Natural killer cell (primary cell): ENCODE measurements around the gene LDLRAD4. TPM values are rescaled to one million over a fixed set of nuclear protein-coding genes. Genes with fewer than 3 reads are reported as not detected.

ENCODE experiments used
- ATAC-seq, 3 donors: fragments of 150-1000 bp in 2 of 3; fragments of 200-7000 bp in 1 of 3; cut with Tn5 transposase; 1 replicate in 1 of 3; 2 replicates in 2 of 3; pipeline ENCODE4 v1.10.0; 2021; ENCODE audit warnings: mild to moderate bottlenecking in 2 of 3, moderate library complexity in 2 of 3
- DNase-seq, 2 donors: peaks; one replicate each; pipeline versions ENCODE4 v3.0.0 to v3.0.0-alpha.2; 2013 to 2021; ENCODE audit warnings: mixed read lengths in 1 of 2
- H3K27ac ChIP-seq: one replicate; pipeline ENCODE4 v1.5.1; 2013; ENCODE audit warnings: mild to moderate bottlenecking, low read length
- H3K27me3 ChIP-seq: one replicate; pipeline ENCODE4 v1.6.1; 2013; ENCODE audit warnings: low read length; ENCODE audit not compliant: control insufficient read depth, insufficient read depth
- H3K36me3 ChIP-seq: one replicate; pipeline ENCODE4 v1.6.1; 2013; ENCODE audit warnings: low read length; ENCODE audit not compliant: control insufficient read depth, insufficient read depth
- H3K4me1 ChIP-seq: one replicate; pipeline ENCODE4 v1.6.1; 2013; ENCODE audit warnings: low read length; ENCODE audit not compliant: control insufficient read depth, insufficient read depth
- H3K4me3 ChIP-seq: one replicate; pipeline ENCODE4 v1.5.1; 2013; ENCODE audit warnings: low read length
- H3K9me3 ChIP-seq: one replicate; pipeline ENCODE4 v1.6.1; 2013; ENCODE audit warnings: low read length; ENCODE audit not compliant: control insufficient read depth, insufficient read depth
- H3K27ac Mint-ChIP-seq, 2 donors: one replicate each; pipeline ENCODE4 v1.8.0; 2022; ENCODE audit warnings: mild to moderate bottlenecking in 2 of 2, mixed read lengths in 2 of 2, moderate library complexity in 1 of 2
- H3K27me3 Mint-ChIP-seq, 2 donors: one replicate each; pipeline ENCODE4 v1.8.0; 2022; ENCODE audit warnings: low read depth in 2 of 2, mixed read lengths in 2 of 2
- H3K36me3 Mint-ChIP-seq: one replicate; pipeline ENCODE4 v1.8.0; 2022; ENCODE audit warnings: mixed read lengths
- H3K4me1 Mint-ChIP-seq, 2 donors: one replicate each; pipeline ENCODE4 v1.8.0; 2022; ENCODE audit warnings: mixed read lengths in 2 of 2
- H3K4me3 Mint-ChIP-seq: one replicate; pipeline ENCODE4 v1.8.0; 2022; ENCODE audit warnings: mild to moderate bottlenecking, moderate library complexity, mixed read lengths
- H3K9me3 Mint-ChIP-seq, 2 donors: one replicate each; pipeline ENCODE4 v1.8.0; 2022; ENCODE audit warnings: mixed read lengths in 2 of 2
- WGBS: methylation state at CpG from one replicate; pipeline ENCODE4 v1.1.7; 2013; ENCODE audit warnings: missing lambda C conversion rate; ENCODE audit not compliant: insufficient coverage; 5-methylcytosine and 5-hydroxymethylcytosine counted together
- intact Hi-C: fragments of 100-400 bp; cut with micrococcal nuclease; formaldehyde crosslinking; loops from one replicate; pipeline ENCODE4 v1.14.2; 2022
- total RNA-seq, 4 donors: library from RNA; stranded (reverse); fragments of 120-200 nt in 1 of 4; gene quantifications; one replicate each; pipeline versions ENCODE4 v1.2.3 to v1.2.4, GENCODE V29; 2013 to 2022
- TF ChIP-seq, protein P1 (sequence below): fragments of 200-600 bp; IDR thresholded peaks from one replicate; pipeline ENCODE4 v1.8.0; 2022; ENCODE audit warnings: antibody characterized with exemption

Gene LDLRAD4
- total RNA-seq, 3 donors from 2014 or later (not counting 1 experiment from before 2014, with no cell fraction given), result 24.0 to 36.3 (median 29.2) TPM

GRCh38 chr18:13558790-13559189 is 340.2 kb downstream of the LDLRAD4 start:
- Mint-ChIP-seq H3K4me3 (no peak overlapping the region), H3K9me3 (no peaks in the 10 kb centered on the region), H3K36me3 (no peaks in the 10 kb centered on the region), H3K27ac (no peak overlapping the region), H3K27me3 (no peaks in the 10 kb centered on the region), H3K4me1 (peaks cover 12 to 26% of the 10 kb centered on the region in 2 donors)
- TF ChIP-seq, protein P1, sequence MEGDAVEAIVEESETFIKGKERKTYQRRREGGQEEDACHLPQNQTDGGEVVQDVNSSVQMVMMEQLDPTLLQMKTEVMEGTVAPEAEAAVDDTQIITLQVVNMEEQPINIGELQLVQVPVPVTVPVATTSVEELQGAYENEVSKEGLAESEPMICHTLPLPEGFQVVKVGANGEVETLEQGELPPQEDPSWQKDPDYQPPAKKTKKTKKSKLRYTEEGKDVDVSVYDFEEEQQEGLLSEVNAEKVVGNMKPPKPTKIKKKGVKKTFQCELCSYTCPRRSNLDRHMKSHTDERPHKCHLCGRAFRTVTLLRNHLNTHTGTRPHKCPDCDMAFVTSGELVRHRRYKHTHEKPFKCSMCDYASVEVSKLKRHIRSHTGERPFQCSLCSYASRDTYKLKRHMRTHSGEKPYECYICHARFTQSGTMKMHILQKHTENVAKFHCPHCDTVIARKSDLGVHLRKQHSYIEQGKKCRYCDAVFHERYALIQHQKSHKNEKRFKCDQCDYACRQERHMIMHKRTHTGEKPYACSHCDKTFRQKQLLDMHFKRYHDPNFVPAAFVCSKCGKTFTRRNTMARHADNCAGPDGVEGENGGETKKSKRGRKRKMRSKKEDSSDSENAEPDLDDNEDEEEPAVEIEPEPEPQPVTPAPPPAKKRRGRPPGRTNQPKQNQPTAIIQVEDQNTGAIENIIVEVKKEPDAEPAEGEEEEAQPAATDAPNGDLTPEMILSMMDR, result no peak
- H3K27me3 ChIP-seq, result no peaks in the 10 kb centered on the region
- DNase-seq (no peak), ATAC-seq (no peak)
- H3K27ac ChIP-seq, result no peak overlapping the region
- no peaks in the 10 kb centered on the region for H3K9me3 ChIP-seq
- no peaks in the 10 kb centered on the region for H3K36me3 ChIP-seq
- H3K4me3 ChIP-seq, result no peak overlapping the region
- H3K4me1 ChIP-seq, result peaks cover 11% of the 10 kb centered on the region
- WGBS, result 72% methylated on average over 5 of the region's 6 CpGs
- intact Hi-C loops, result no loop called here

- TF ChIP-seq, protein P1, result no peak
- 74% methylated on average over 4 of the region's 4 CpGs for WGBS
- no peaks in the 10 kb centered on the region for H3K9me3 Mint-ChIP-seq
- no peaks in the 10 kb centered on the region for H3K27me3 Mint-ChIP-seq
- peaks cover 14% of the 10 kb centered on the region for H3K4me1 ChIP-seq
- no peak overlapping the region for H3K27ac ChIP-seq
- H3K36me3 ChIP-seq, result no peaks in the 10 kb centered on the region
- no peaks in the 10 kb centered on the region for H3K9me3 ChIP-seq
- H3K4me3 Mint-ChIP-seq, result no peak overlapping the region
- H3K36me3 Mint-ChIP-seq, result no peaks in the 10 kb centered on the region
- H3K27me3 ChIP-seq, result no peaks in the 10 kb centered on the region
- peaks cover 14 to 29% of the 10 kb centered on the region in 2 donors for H3K4me1 Mint-ChIP-seq
- intact Hi-C loops, result no loop called here
- DNase-seq (no peak), ATAC-seq (no peak)
- H3K4me3 ChIP-seq, result no peak overlapping the region
- H3K27ac Mint-ChIP-seq, result no peak overlapping the region
Observed at GRCh38 chr18:13559754-13560153, 341.2 kb downstream of the LDLRAD4 start.

DNA sequence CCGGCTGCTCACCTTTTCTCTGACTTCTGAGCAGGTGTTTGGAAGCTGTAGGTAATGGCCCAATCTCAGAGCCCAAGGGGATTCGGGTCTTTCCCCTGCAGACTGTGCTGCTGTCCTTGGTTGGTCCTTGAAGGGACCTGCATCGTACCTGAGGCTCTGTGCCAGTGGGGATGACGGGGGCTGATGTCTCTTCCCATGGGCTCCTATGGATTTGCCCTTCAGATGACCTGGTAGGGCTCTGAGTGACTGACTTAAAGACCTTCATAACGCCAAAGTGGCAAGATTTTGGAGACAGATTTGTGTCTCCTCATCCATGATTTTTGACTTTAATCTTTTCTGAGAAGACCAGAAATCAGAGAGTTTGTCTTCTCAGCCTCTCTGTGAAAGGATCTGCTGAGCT is 341.7 kb downstream of the LDLRAD4 start:
- no peak for DNase-seq
- H3K9me3 ChIP-seq, result no peaks in the 10 kb centered on the region
- Mint-ChIP-seq H3K4me1 (peaks cover 16 to 32% of the 10 kb centered on the region in 2 donors), H3K9me3 (no peaks in the 10 kb centered on the region), H3K36me3 (no peaks in the 10 kb centered on the region), H3K27ac (no peak overlapping the region), H3K27me3 (no peaks in the 10 kb centered on the region), H3K4me3 (no peak overlapping the region)
- H3K36me3 ChIP-seq, result no peaks in the 10 kb centered on the region
- ATAC-seq, result no peak
- no peak overlapping the region for H3K4me3 ChIP-seq
- peaks cover 14% of the 10 kb centered on the region for H3K4me1 ChIP-seq
- intact Hi-C loops, result no loop called here
- WGBS, result 89% methylated on average over 5 of the region's 5 CpGs
- TF ChIP-seq, protein P1, result no peak
- H3K27ac ChIP-seq, result no peak overlapping the region
- no peaks in the 10 kb centered on the region for H3K27me3 ChIP-seq

GRCh38 chr18:13562494-13563029 is 344.0 kb downstream of the LDLRAD4 start:
- peaks cover 16 to 32% of the 10 kb centered on the region in 2 donors for H3K4me1 Mint-ChIP-seq

More at GRCh38 chr18:13562494-13563029, 344.0 kb downstream of the LDLRAD4 start:
- H3K27me3 ChIP-seq, result no peaks in the 10 kb centered on the region
- Mint-ChIP-seq H3K36me3 (no peaks in the 10 kb centered on the region), H3K27me3 (no peaks in the 10 kb centered on the region), H3K9me3 (no peaks in the 10 kb centered on the region), H3K4me3 (no peak overlapping the region), H3K27ac (peak overlapping the region; percentile 11 to 17)
- intact Hi-C loops, result no loop called here
- H3K4me3 ChIP-seq, result no peak overlapping the region
- peaks cover 32% of the 10 kb centered on the region for H3K4me1 ChIP-seq
- TF ChIP-seq, protein P1, result no peak
- peak in 2 of 3 donors; percentile 54 to 67 for ATAC-seq
- H3K36me3 ChIP-seq, result no peaks in the 10 kb centered on the region
- DNase-seq, result peak in 1 of 2 donors; percentile 67
- WGBS, result 11% methylated on average over 6 of the region's 11 CpGs
- H3K9me3 ChIP-seq, result no peaks in the 10 kb centered on the region
- peak overlapping the region; percentile 56 for H3K27ac ChIP-seq
